Effector CD8-positive, alpha-beta T cell (primary cell): ENCODE measurements around the gene FKBP5.

Experiments
- DNase-seq: peaks from one replicate; lab custom pipeline; 2025; lab: John Stamatoyannopoulos, UW

The FKBP5 gene

GRCh38 chr6:35663447-35664235 is 25.1 kb downstream of the FKBP5 start:
- no peak for DNase-seq

GRCh38 chr6:35662999-35663398 is 25.7 kb downstream of the FKBP5 start:
- no peak for DNase-seq

- DNase-seq = no peak
These were observed 33.8 kb downstream of the FKBP5 start for GRCh38 chr6:35654883-35655282.

GRCh38 chr6:35651244-35651643 is 37.5 kb downstream of the FKBP5 start:
- no peak for DNase-seq

- no peak for DNase-seq
These were observed 38.7 kb downstream of the FKBP5 start for GRCh38 chr6:35650015-35650414.

- no peak for DNase-seq
These were observed 40.5 kb downstream of the FKBP5 start for GRCh38 chr6:35648203-35648602.

GRCh38 chr6:35647400-35647799 is 41.3 kb downstream of the FKBP5 start:
- DNase-seq = no peak

- no peak for DNase-seq
These were observed 45.6 kb downstream of the FKBP5 start for GRCh38 chr6:35643162-35643535.

GRCh38 chr6:35642471-35643161 is 46.1 kb downstream of the FKBP5 start:
- no peak for DNase-seq

GRCh38 chr6:35640017-35640664 is 48.6 kb downstream of the FKBP5 start:
- DNase-seq = no peak

GRCh38 chr6:35638679-35639078 is 50.0 kb downstream of the FKBP5 start:
- DNase-seq = no peak

GRCh38 chr6:35637911-35638310 is 50.8 kb downstream of the FKBP5 start:
- DNase-seq = no peak

GRCh38 chr6:35635601-35636597 is 52.8 kb downstream of the FKBP5 start:
- no peak for DNase-seq

GRCh38 chr6:35634316-35634715 is 54.4 kb downstream of the FKBP5 start:
- no peak for DNase-seq

- DNase-seq = no peak
These were observed 55.1 kb downstream of the FKBP5 start for GRCh38 chr6:35633579-35634089.

- DNase-seq = no peak
These were observed 58.8 kb downstream of the FKBP5 start for GRCh38 chr6:35629876-35630378.

GRCh38 chr6:35626401-35626800 is 62.3 kb downstream of the FKBP5 start:
- no peak for DNase-seq

- no peak for DNase-seq
These were observed 64.2 kb downstream of the FKBP5 start for GRCh38 chr6:35624341-35625070.

- no peak for DNase-seq
These were observed 66.4 kb downstream of the FKBP5 start for GRCh38 chr6:35622283-35622682.

GRCh38 chr6:35620706-35621105 is 68.0 kb downstream of the FKBP5 start:
- DNase-seq = no peak

- no peak for DNase-seq
These were observed 75.0 kb downstream of the FKBP5 start for GRCh38 chr6:35613762-35614161.
